Fibroblast of skin of left biceps (primary cell): ENCODE measurements around the gene RBFOX1.

ENCODE experiments used
- DNase-seq, 2 experiments: peaks; one replicate each; pipeline ENCODE4 v3.0.0-alpha.2; 2013; ENCODE audit warnings: low read depth in 2 of 2

RBFOX1 gene

GRCh38 chr16:7688811-7689210, 356.2 kb downstream of the RBFOX1 start:
- DNase-seq: no peak

- DNase-seq: no peak
Observed at GRCh38 chr16:7689234-7689633, 356.6 kb downstream of the RBFOX1 start.

GRCh38 chr16:7691533-7691932, 358.9 kb downstream of the RBFOX1 start:
- no peak for DNase-seq

GRCh38 chr16:7703672-7704071, 371.0 kb downstream of the RBFOX1 start:
- DNase-seq: no peak

GRCh38 chr16:7705885-7706284, 373.2 kb downstream of the RBFOX1 start:
- no peak for DNase-seq

- DNase-seq: no peak
Observed at GRCh38 chr16:7709186-7709585, 376.5 kb downstream of the RBFOX1 start.

GRCh38 chr16:7713244-7713643, 380.6 kb downstream of the RBFOX1 start:
- no peak for DNase-seq

- DNase-seq: no peak
Observed at GRCh38 chr16:7714775-7715174, 382.1 kb downstream of the RBFOX1 start.

- DNase-seq: no peak
Observed at GRCh38 chr16:7716660-7717550, 384.3 kb downstream of the RBFOX1 start.

GRCh38 chr16:7722761-7723160, 390.1 kb downstream of the RBFOX1 start:
- no peak for DNase-seq

- no peak for DNase-seq
Observed at GRCh38 chr16:7731141-7731540, 398.5 kb downstream of the RBFOX1 start.

GRCh38 chr16:7736138-7736665, 403.6 kb downstream of the RBFOX1 start:
- DNase-seq: no peak

GRCh38 chr16:7742626-7743025, 410.0 kb downstream of the RBFOX1 start:
- DNase-seq: no peak

- no peak for DNase-seq
Observed at GRCh38 chr16:7744546-7745264, 412.1 kb downstream of the RBFOX1 start.

- no peak for DNase-seq
Observed at GRCh38 chr16:7745276-7745675, 412.6 kb downstream of the RBFOX1 start.

- DNase-seq: no peak
Observed at GRCh38 chr16:7746941-7747340, 414.3 kb downstream of the RBFOX1 start.

GRCh38 chr16:7748522-7748921, 415.9 kb downstream of the RBFOX1 start:
- no peak for DNase-seq

GRCh38 chr16:7755347-7755882, 422.8 kb downstream of the RBFOX1 start:
- DNase-seq: no peak
